B cell (primary cell): ENCODE data around the gene GDF2.

Experiments
- CTCF ChIP-seq: fragments of 200-600 bp; IDR thresholded peaks from one replicate; pipeline ENCODE4 v1.8.0; 2022; ENCODE audit warnings: antibody characterized with exemption, mild to moderate bottlenecking
- EZH2 ChIP-seq: IDR thresholded peaks from 2 replicates; pipeline ENCODE4 v1.6.1; 2012; ENCODE audit warnings: borderline replicate concordance, low read depth, mild to moderate bottlenecking, moderate library complexity, low read length; ENCODE audit not compliant: insufficient read depth, poor library complexity, severe bottlenecking

- TF ChIP-seq EZH2 (no peak), CTCF (no peak)
Observed at GRCh38 chr10:47312663-47312995, 9.6 kb upstream of the GDF2 start.
